MCF 10A (cell line): Measurements from ENCODE around the gene LRRC7. TPM values are rescaled to one million over a fixed set of nuclear protein-coding genes. Genes with fewer than 3 reads are reported as not detected.

Source experiments
- BruUV-seq: library from RNA; stranded (reverse); fragments of 400-500 nt; replicated peaks from 2 replicates; lab custom pipeline; 2021; lab: Mats Ljungman, UMichigan
- CTCF ChIA-PET: fragments of 300-600 bp; sonication (Branson Sonifier 250); formaldehyde crosslinking; extraction: SDS; loops from one replicate; lab custom pipeline; 2021; ENCODE audit warnings: antibody characterized with exemption, inconsistent platforms; lab: Yijun Ruan, JAX
- POLR2A ChIA-PET: fragments of 300-600, 350-650 bp; sonication (Branson Sonifier 250); formaldehyde crosslinking; extraction: SDS; loops from one replicate; lab custom pipeline; 2020; ENCODE audit warnings: antibody characterized with exemption, inconsistent platforms; lab: Yijun Ruan, JAX
- DNase-seq: peaks from one replicate; pipeline ENCODE4 v3.0.0-alpha.2; 2018; ENCODE audit not compliant: unreplicated experiment
- H3K27ac Mint-ChIP-seq: one replicate; pipeline ENCODE4 v1.8.0; 2022; ENCODE audit warnings: mild to moderate bottlenecking, low read depth, mixed read lengths; ENCODE audit not compliant: unreplicated experiment
- H3K27me3 Mint-ChIP-seq: one replicate; pipeline ENCODE4 v1.8.0; 2022; ENCODE audit warnings: mixed read lengths; ENCODE audit not compliant: insufficient read depth, unreplicated experiment
- H3K36me3 Mint-ChIP-seq: one replicate; pipeline ENCODE4 v1.8.0; 2022; ENCODE audit warnings: mild to moderate bottlenecking, moderate library complexity, mixed read lengths; ENCODE audit not compliant: insufficient read depth, unreplicated experiment
- H3K4me1 Mint-ChIP-seq: one replicate; pipeline ENCODE4 v1.8.0; 2022; ENCODE audit warnings: mixed read lengths; ENCODE audit not compliant: insufficient read depth, unreplicated experiment
- H3K4me3 Mint-ChIP-seq: one replicate; pipeline ENCODE4 v1.8.0; 2022; ENCODE audit warnings: mild to moderate bottlenecking, moderate library complexity, mixed read lengths; ENCODE audit not compliant: unreplicated experiment
- H3K9me3 Mint-ChIP-seq: one replicate; pipeline ENCODE4 v1.8.0; 2022; ENCODE audit warnings: mixed read lengths; ENCODE audit not compliant: unreplicated experiment
- CTCF ChIP-seq: fragments of 200-600 bp; IDR thresholded peaks from one replicate; pipeline ENCODE4 v1.8.0; 2022; ENCODE audit warnings: antibody characterized with exemption, mild to moderate bottlenecking; ENCODE audit not compliant: unreplicated experiment
- intact Hi-C: fragments of 100-400 bp; cut with micrococcal nuclease; formaldehyde crosslinking; loops from 2 replicates; pipeline ENCODE4 v1.14.1; 2022
- total RNA-seq: library from RNA; stranded (reverse); gene quantifications from 2 replicates; pipeline ENCODE4 v1.2.3, GENCODE V29; 2022

LRRC7 gene
- total RNA-seq, 1 experiment from 2014 or later, result not detected

DNA sequence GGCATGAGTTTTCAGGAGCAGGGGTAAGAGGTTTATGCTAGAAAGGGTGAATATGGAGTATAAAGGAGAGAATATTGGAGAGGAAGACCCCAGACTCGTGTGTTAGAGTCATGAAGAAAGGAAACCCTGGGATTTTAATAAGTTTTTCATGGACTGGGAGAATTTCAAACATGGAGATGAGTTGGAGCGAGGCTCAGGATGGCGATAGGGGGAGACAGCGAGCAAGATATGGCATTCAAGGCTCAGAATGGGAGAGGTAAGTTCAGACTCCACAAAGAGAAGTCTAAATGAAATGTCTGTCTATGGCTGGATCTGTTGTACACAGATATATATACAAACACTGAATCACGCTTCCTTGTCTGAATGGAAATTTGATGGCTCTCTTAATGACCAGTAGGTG lies 545.1 kb downstream of the LRRC7 start:
- TF ChIP-seq CTCF, result no peak
- Mint-ChIP-seq H3K4me1 (no peaks in the 10 kb centered on the region), H3K9me3 (no peaks in the 10 kb centered on the region), H3K4me3 (no peak overlapping the region), H3K27me3 (peaks cover 78% of the 10 kb centered on the region), H3K36me3 (no peaks in the 10 kb centered on the region), H3K27ac (no peak overlapping the region)
- peak; percentile 20 for DNase-seq
- intact Hi-C loops, result no loop called here
- POLR2A ChIA-PET, result no interaction called here
- BruUV-seq, result no TSS peak
- CTCF ChIA-PET, result interaction anchor here (0.7 kb wide), 1 partner anchor 17 kb away, joined by 3 read pairs; no protein-coding TSS in a partner anchor

- H3K9me3 Mint-ChIP-seq, result no peaks in the 10 kb centered on the region
- H3K4me1 Mint-ChIP-seq, result no peaks in the 10 kb centered on the region
- no peak overlapping the region for H3K27ac Mint-ChIP-seq
- intact Hi-C loops, result no loop called here
- no TSS peak for BruUV-seq
- ChIA-PET POLR2A (no interaction called here), CTCF (no interaction called here)
- H3K27me3 Mint-ChIP-seq, result peaks cover 83% of the 10 kb centered on the region
- H3K36me3 Mint-ChIP-seq, result no peaks in the 10 kb centered on the region
- DNase-seq, result no peak
- no peak overlapping the region for H3K4me3 Mint-ChIP-seq
- no peak for TF ChIP-seq CTCF
Measured at GRCh38 chr1:70115315-70115714, 547.6 kb downstream of the LRRC7 start.

- H3K36me3 Mint-ChIP-seq, result no peaks in the 10 kb centered on the region
- peaks cover 87% of the 10 kb centered on the region for H3K27me3 Mint-ChIP-seq
- intact Hi-C loops, result no loop called here
- H3K4me1 Mint-ChIP-seq, result no peaks in the 10 kb centered on the region
- H3K4me3 Mint-ChIP-seq, result no peak overlapping the region
- DNase-seq, result no peak
- no peak overlapping the region for H3K27ac Mint-ChIP-seq
- TF ChIP-seq CTCF, result no peak
- no TSS peak for BruUV-seq
- H3K9me3 Mint-ChIP-seq, result no peaks in the 10 kb centered on the region
- CTCF ChIA-PET, result no interaction called here
- POLR2A ChIA-PET, result no interaction called here
Measured at GRCh38 chr1:70117046-70117445, 549.3 kb downstream of the LRRC7 start.

GRCh38 chr1:70134148-70134547 lies 566.4 kb downstream of the LRRC7 start:
- Mint-ChIP-seq H3K4me1 (no peaks in the 10 kb centered on the region), H3K27ac (no peak overlapping the region), H3K27me3 (peaks cover 30% of the 10 kb centered on the region), H3K9me3 (no peaks in the 10 kb centered on the region), H3K36me3 (peaks cover 6% of the 10 kb centered on the region), H3K4me3 (no peak overlapping the region)
- ChIA-PET CTCF (interaction anchor here (0.7 to 3.6 kb wide), 16 partner anchors 8 to 396 kb away, joined by 3 to 27 read pairs (median 3); no protein-coding TSS in a partner anchor), POLR2A (interaction anchor here (1.2 kb wide), 1 partner anchor 87 kb away, joined by 6 read pairs; the partner anchor contains the start of gene SRSF11)
- BruUV-seq, result no TSS peak
- intact Hi-C loops, result no loop called here
- TF ChIP-seq CTCF, result no peak
- DNase-seq, result no peak
